ENCODE results near the gene FBXL16.

FBXL16 gene

DNA sequence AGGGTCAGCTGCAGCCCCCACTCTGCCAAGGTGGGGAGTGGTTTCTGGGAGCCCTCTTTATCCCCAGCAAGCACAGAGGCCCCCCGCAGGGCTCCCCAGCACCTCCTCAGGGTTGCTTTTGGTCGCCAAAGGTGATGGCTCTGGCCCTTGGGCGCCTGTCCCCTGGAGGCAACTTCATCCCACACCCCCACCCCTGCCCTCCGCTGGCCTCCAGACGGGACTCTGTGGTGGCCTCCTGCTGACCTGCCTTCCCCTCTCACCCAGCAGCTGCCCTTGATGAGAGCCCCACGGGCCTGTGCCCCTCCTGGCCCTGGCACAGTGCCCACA lies 45.5 kb downstream of the FBXL16 start:
- no peak for DNase-seq

DNA sequence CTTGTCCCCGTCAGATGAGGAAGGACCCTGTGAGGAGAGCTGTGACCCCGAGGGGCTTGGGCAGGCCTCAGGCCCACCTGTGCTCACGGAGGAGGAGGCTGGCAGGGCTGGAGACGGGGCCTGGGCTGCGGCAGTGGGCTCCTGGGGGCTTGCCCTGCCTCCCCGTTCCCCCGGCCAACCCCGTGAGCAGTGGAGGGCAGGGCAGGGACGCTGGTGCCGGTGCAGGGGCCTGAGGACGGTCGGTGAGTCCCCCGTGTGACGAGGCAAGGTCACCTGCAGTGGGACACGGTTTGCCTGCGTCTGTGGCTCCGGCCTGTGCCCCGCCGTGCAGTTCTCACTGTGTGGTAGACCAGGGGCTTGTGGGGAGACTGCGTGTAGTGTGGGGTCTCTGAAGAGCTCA lies 46.0 kb downstream of the FBXL16 start:
- DNase-seq = no peak

DNA sequence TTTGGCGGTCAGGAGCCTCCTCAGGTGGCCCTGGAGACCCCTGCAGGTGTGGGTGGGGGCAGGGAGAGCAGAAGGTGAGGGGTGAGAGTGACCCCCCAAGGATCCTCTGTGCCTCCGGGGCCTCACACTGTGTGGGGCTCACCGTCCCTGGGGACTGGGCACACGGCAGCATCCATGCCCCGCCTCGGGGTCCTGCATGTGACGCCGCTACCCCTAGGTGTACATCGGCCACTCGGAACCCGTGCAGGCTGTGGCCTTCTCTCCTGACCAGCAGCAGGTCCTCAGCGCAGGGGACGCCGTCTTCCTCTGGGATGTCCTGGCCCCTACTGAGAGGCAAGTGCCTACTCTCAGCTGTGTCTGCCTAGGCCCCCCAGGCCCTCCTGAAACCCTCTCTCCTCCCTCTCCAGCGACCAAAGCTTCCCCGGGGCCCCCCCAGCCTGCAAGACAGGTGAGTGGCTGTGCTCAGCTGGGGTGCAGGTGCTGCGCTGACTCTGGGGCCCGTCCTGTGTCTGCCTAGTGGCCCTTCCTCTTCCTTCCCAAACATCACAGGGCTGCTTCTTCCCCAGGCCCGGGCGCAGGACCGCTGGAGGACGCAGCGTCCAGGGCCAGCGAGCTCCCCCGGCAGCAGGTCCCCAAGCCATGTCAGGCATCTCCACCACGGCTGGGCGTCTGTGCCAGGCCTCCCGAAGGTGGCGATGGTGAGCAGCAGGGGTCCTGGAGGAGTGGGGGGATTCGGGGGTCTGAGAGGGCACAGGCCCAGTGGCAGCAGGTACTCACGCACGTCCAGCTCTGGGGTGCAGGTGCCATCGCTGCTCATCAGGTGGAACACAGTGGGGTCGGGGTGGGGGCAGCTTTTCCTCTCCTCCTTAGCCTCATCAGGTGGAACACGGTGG lies 46.7 kb downstream of the FBXL16 start:
- DNase-seq = no peak

DNA sequence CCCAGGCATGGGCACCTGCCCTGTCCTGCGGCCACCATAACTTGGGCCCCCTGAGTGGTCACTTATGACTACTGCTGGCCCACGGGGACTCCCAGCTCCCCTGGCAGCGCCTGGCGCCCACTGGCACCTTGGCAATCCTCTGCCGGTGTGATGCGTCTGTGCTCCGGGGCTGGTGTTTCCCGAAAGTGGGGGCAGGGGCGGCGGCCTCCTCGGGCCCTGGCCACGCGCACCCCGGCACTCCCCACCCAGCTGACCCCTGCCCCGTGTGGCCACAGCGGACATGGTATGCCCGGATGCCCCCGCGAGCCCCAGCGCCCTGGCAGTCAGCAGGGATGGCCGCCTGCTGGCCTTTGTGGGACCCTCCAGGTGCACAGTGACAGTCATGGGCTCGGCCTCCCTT lies 48.1 kb downstream of the FBXL16 start:
- DNase-seq = no peak

DNA sequence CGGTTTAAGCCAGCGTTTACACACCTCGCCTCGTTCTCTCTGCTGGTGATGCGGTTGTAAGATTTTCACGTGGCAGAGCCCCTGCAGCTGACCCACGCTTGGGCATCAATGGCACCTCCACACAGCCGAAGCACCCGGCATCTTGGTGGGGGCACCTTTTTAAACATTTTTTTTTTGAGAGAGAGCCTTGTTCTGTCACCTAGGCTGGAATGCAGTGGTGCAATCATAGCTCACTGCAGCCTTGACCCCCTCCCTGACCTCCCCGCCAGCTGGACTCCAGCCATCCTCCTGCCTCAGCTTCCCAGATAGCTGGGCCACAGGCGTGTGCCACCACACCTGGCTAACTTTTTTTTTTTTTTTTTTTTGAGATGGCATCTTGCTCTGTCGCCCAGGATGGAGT lies 51.6 kb downstream of the FBXL16 start:
- no peak for DNase-seq

DNA sequence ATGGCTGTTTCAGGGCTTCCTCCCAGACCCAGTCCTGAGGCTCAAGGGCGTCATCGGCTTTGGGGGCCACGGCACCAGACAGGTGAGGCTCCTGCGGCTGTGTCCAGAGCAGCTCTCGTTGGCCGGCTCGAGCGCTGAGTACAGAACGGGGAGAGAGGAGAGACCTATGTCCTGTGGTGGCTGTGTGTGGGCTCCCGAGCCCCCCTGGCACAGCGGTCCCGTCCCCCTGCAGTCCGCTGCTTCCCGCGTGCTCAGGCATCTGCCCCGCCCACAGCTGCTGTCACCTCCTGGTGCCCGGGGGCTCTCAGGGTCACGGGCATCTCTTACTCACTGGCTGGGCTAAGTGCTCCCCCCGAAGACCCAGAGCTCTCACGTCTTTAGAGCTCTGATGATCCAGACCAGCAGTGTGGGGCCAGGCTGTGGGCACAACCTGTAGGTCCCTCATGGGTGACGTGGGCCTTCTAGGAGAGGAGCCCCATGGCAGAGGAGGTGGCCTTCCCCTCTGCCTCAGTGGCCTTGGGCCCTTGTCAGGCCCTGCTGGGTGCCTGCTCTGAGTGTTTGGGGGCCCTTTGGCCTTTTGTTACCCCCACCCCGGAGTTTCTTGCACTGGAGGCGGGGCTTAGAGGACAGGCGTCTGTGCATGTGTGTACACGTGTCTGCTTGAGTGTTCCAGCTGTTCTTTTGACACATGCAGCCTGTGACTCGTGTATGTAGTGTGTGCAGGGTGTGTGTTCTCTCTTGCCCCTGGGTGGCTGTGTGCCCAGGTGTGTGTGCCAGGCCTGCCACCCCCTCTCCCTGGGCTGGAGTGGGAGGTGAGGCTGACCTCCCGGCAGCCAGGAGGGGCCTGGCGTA lies 52.9 kb downstream of the FBXL16 start:
- DNase-seq = no peak

DNA sequence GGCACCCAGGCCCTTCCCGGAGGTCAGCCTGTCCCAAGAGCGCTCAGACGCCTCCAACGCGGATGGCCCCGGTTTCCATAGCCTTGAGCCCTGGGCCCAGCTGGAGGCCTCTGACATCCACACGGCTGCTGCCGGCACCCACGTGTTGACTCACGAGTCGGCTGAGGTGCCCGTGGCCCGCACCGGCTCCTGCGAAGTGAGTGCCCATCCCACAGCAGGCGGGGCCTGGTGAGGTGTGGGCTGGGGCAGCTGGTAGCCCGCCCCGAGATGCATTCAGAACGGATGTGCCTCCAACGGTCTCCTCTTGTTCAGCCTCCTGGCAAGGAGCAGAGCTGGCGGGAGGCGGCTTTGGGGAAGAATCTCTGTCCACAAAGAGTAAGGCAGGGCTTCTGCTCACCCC lies 53.8 kb downstream of the FBXL16 start:
- no peak for DNase-seq

DNA sequence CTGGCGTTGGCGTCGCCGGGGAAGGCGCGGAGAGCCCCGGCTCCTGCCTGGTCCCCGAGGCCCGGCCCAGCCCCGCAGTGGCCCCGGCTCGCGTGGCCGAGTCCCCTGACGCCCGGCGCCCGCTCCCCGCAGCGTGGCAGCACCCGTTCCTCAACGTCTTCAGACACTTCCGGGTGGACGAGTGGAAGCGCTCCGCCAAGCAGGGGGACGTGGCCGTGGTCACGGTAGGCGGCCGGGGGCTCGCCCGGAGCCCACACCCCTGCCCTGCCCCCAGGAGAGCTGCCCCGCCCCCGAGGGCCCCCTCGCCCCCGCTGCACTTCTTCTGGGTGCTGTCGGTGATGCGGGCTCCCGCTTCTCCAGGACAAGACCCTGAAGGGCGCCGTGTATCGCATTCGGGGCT lies 56.0 kb downstream of the FBXL16 start:
- no peak for DNase-seq

DNA sequence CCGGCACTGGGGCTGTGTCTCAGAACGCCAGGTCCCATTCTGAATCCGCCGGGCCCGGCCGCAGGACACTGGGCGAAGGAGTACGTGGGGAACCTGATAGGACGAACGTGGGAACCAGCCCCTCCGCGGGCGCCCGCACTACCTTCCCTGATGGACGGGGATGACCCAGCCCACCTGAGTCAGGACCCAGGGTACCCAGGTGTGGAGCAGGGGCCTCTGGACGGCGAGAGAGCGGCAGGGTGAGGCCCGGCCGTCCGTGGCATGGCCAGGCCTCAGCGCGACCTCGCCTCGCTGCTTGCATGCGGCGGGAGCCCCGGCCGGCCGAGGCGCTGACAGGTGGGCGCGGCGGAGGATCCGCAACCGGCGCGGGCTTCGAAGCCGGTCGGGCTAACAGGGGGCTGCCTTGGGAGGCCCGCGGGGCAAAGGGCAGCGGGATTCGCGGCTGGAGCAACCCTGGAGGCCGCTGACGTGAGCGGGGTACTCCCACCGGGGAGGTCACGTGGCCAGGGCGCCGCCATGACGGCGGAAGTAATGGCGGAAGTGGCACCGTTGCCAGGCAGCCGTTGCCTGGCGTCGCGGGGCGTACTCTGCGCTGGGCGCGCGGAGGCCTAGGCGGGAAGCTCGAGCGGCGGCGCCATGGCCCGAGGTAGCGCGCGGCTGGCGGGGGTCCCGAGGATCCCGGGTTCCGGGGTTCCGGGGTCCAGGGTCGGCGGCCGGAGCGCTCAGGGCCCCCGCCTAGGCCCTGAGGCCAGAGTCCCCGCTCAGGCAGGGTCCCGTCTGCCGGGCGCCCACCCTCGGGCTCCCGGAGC lies 56.6 kb downstream of the FBXL16 start, which contains the start of gene WDR90:
Gene WDR90 (plus strand): TSS at position 585 of the 809 bp plus-strand sequence. CDS start 52 bp downstream, at position 637.
- DNase-seq = peak; percentile 90

DNA sequence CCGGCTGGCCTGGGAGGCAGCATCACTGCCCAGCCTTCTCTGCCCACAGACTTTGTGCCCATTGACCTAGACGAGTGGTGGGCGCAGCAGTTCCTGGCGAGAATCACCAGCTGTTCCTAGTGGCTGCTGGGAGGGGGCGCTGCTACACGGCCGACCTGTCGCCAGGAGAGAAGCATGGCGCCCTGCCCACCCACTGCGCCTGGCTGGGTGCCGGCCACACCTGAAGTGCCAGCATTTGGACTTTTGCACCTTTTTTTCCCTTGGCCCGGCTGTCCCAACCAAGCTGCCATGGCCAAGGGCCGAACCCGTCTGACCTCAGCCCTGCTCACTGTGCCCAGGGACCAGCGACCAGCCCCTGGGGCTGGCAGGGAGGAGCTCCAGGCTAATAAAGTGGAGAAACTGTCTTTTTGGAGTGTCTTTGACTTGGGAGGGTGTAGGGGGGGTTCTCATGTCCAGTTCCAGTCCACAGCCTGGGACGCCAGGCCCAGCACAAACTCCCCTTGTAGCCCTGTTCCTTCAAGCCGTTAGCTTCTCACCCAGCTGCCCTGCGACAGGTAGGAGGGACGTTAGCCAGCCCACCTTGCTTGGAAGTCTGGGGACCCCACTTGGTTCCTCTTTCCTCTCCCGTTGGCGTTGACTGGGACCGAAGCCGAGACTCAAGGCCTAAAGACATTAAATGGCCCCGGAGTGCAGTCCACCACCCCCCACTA lies 57.4 kb downstream of the FBXL16 start:
- DNase-seq = peak; percentile 23

DNA sequence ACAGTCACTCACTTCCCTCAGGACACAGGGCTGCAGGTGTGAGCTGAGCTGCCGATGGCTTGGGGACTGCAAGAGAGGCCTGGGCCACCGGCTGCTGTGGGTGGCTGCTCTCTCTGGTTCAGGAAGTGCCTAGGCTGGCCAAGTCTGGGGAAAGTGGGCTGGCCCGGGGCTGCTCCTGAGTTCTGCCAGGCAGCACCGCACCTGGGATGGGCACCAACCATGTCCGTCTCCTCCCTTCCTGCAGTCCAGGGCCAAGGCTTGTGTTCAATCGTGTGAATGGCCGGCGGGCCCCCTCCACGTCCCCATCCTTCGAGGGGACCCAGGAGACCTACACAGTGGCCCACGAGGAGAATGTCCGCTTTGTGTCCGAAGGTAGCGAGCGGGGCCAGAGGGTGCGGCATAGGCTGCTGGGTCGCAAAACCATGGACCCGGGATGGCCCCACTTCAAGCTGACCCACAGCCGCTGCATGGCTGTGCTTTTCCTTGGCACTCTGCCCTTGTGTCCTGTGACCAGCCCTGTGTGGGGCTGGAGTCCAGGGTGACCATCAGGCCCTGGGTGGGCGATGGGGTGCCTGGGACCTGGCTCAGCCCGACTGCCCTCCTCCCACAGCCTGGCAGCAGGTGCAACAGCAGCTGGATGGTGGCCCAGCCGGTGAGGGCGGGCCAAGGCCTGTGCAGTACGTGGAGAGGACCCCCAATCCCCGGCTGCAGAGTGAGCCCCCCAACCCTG lies 58.3 kb downstream of the FBXL16 start:
- no peak for DNase-seq

DNA sequence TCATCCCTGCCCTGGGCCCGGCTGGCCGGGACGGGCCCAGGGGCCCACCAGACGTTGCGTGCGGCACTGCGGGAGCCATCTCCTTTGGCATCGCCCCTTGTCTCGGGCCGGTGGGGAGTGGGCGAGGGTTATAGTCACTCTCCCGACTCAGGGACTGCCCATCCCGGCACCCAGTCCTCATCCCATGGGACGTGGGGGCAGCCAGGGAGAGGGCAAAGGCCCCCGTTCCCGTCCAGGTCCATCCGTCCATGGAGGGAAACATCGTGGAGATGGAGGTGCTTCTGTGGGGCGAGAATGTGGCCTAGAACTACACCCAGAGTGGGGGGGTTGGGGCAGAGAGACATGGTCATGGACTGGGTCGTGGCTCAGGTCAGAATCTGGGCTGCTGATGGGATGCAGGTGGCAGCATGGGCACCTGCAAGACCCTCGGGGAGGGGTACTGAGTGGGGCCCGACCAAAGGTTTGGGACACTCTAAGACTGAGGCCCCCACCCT lies 58.9 kb downstream of the FBXL16 start:
- no peak for DNase-seq

DNA sequence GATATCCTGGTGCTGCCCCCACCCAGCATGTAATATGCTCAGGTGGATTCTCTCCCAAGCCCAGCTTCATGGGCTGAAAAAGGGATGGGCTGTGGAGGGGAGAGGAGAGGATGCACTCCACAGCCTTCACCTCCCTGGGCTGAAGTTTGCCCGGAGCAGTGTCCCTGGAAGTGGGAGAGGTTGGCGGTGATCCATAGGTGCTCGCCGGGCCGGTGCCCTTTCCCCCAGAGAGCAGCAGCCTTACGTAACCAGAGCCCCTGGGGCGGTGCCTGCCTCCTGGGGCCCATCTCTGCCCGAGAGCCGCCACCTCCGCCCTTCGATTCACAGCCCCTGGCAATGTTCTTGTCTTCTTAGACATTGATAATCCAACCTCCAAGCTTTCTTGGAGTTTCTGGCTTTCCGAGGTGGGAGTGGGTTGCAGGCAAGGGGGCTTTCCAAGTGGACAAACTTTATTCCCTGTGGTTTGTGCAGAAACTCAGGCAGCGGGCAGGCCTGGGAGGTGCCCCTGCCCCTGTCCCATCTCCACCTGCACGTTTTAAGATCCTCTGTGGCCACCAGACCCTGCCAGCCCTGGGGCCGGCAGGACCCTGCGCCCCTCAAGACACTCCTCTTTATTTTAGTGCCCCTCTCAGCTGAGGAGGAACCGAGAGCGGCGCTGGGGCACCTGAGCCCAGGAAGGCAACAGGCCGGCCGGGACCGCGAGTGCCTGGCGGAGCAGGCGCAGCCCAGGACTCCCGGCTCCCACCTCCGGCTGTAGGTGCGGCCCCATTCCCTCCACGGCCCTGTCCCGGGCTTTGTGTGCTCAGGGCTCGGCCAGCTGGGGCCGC lies 59.5 kb downstream of the FBXL16 start:
- DNase-seq = no peak

DNA sequence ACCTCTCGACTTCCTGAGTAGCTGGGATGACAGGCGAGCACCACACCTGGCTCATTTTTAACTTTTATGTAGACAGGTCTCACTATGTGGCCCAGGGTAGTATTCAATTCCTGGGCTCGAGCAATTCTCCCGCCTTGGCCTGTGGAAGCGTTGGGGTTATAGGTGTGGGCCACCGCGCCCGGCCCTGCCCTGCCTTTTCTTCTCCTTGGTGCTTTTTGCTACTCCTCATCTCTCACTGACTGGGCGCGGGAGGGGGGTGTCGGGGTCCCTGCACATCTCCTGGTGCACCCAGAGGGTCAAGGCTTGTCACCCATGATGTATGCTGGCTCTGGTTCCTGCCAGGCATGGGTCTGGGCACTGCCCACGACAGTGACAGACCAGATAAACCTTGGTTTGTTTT lies 61.0 kb downstream of the FBXL16 start:
- DNase-seq = no peak

DNA sequence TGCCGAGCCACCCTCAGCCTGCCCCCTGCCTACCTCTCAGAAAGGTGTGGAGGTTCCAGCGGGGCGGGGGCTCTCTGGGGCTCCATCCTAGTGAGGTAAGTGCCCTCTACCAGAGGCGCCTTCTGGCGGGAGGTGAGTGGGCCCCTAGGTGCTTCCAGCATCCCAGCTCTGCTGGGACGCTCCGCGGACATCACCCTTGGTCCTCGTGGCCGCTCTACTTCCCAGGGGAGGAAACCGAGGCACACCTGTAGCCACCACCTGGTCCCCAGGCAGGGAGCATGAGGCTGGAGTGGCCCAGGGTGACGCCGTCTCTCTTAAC lies 62.6 kb downstream of the FBXL16 start:
- no peak for DNase-seq
